GM19324 (cell line): ENCODE measurements around the gene EVA1B.
A peak's percentile ranks its signal among the peaks of the same experiment; 100 is the strongest.

Source experiments
- ATAC-seq: cut with Tn5 transposase; IDR thresholded peaks from one replicate; pipeline ENCODE4 v1.9.1; 2021; ENCODE audit warnings: mild to moderate bottlenecking, moderate library complexity; ENCODE audit not compliant: unreplicated experiment, low FRiP score

Gene EVA1B

GRCh38 chr1:36323636-36324352 is at the start of gene EVA1B:
Gene EVA1B, minus strand, starts transcription at chr1:36323645. Its CDS starts 608 bp downstream, at chr1:36323037.
- ATAC-seq, result peak; percentile 20

DNA sequence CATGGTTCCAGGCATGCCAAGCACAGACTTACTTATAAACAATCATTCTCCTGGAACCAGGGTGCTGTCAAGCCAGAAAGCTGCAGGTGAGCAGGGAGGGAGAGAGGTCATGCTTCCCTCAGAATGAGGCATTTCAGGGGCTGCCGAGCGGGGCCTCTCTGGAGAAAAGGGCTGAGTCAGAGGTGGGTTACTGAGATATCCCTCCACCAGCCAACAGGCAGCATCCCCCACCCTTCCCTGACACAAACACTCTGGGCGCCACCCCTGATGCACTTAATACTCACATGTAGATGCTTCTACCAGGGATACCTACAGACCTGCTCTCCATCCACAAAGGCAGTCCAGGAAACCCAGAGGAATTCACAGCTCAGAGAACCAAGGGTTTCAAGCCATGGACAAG is 49.2 kb upstream of the EVA1B start:
- ATAC-seq, result no peak

DNA sequence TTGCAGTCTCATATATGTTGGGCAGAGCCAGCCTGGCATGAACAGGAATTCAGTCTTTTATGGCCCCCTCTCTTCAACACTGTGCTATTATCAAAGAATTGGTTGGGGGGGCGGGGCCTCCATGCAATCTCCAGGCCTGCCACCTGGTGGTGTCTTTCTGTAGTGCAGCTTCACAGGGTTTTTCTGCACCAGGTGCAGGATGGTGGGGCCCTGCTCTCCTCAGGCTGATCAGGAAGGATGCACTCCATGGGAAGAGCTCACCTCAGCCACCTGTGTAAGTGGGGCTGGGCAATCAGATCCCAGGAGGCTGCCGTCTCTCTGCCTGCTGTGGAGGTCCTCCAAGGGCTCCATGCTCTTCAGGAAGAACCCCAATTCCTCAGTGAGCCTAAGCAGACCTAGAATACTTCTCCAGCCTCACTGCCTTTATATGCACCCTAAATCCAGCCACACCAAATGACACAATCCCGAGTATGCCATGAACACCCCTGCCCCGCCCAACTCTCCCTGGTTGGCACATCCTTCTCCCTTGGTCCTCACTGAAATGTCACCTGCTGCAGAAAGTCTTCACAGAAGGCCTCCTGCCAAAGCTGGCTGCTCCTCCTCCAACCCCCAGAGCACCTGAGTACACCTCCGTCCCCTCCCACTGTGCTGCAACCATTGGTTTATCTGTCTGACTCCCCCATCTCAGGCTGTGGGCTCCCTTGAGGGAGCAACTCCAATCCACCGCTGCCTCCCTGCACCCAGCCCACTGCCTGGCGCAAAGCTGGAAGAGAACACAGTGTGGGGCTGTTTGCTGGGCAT is 45.8 kb upstream of the EVA1B start:
- no peak for ATAC-seq

- no peak for ATAC-seq
Observed at GRCh38 chr1:36367798-36368197, 44.4 kb upstream of the EVA1B start.

GRCh38 chr1:36367066-36367465 is 43.6 kb upstream of the EVA1B start:
- ATAC-seq, result no peak

DNA sequence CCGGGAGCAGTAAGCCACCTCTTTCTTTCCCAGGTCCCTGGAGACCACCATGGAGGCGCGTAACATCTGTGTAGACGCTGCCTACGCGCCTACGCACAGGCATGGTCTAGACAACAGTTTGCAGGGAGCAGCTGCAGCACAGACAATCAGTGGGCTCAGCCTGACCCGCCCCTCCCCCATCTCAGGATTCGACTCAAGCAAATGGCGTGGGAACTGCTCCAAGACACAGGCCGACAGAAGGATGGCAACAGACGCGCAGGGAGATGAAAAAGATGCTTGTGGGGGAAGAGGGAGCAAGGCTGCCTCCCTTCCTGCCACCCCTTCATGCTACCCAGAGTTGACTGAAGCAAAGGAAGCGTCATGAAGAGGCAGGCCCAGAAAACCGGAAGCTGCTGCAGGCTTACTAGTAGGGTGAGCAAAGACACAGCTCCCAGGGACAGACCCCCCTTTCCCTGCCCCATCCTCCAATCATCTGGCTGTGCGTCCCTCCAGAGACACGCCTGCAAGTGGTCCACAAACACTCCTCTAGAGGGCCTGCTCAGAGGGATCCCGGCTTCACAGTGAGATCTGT is 42.7 kb upstream of the EVA1B start:
- no peak for ATAC-seq

DNA sequence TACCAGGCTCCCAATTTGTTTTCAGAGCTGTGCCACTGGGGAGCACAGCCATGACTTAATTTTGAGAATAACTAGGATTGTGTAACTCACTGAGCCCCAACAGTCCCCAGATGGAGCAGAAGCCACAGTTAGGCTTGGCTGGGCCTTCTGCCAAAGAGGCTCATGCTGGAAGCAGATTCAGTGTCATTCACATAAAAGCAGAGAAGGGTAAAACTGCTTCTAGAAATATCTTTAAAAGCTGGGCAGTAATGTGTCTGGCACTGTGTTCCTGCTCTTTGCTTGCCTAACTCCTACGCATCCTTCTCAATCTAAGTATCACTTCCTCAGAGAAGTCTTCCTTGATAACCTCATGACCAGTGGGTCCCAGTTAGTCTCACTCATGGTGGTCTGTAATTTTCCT is 41.9 kb upstream of the EVA1B start:
- no peak for ATAC-seq

- no peak for ATAC-seq
Observed at GRCh38 chr1:36359911-36360550, 36.6 kb upstream of the EVA1B start.

DNA sequence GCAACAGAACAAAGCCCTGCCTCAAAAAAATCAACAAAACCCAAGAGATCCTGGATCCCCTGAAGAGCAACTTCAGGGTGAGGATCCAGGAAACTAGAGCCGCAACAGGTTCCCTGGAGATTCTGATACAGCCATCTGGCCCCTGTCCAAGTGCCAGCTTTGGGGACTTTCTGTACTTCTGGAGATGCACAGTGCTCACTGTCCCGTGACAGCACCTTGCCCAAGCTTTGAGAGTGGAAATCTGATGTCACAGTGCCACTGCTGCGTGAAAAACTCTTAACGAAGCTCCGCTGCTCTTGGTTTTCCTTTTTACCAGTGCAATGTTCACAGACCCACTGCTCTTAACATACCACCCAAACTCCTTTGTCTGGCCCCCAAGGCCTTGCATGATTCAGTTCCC is 35.9 kb upstream of the EVA1B start:
- ATAC-seq, result no peak

- ATAC-seq, result no peak
Observed at GRCh38 chr1:36358514-36359084, 35.2 kb upstream of the EVA1B start.

- no peak for ATAC-seq
Observed at GRCh38 chr1:36355811-36356210, 32.4 kb upstream of the EVA1B start.

- no peak for ATAC-seq
Observed at GRCh38 chr1:36354486-36354885, 31.0 kb upstream of the EVA1B start.

GRCh38 chr1:36352910-36353878 is 29.7 kb upstream of the EVA1B start:
- ATAC-seq, result no peak

- ATAC-seq, result no peak
Observed at GRCh38 chr1:36352125-36352909, 28.9 kb upstream of the EVA1B start.

DNA sequence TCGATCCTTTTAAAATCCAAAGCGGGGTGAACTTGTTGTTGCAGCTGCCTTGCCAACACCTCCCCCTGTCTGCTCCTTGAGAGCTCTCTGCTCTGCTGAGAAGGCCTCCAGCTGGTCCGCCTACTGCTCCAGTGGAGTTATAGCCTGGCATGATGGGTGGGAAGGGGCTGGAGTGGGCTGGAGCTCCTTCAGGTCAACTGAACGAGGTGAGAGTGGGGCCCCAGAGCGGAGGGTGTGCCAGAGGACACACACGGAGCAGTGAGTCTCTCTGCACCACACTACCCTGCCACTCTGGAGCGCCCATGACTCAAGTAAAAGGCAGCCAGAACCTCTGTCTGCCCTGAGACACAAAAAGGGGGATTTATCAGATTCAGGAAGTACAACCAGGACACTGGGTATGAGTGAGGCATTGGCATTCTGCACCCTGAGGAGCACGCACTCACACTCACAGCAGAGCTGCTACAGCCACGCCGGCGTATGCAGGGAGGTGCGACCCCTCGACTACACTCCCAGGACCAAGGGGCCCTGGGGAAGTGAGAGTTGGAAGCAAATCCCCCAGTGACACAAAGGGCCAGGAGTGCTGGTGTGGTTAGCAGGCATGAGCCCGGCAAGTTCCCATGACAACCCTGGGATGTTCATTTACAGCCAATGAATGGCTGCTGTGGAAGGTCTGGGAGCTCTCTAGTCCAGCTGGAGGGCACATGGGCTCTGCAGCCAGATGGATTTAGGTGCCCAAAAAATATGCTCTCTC is 28.0 kb upstream of the EVA1B start:
- no peak for ATAC-seq

DNA sequence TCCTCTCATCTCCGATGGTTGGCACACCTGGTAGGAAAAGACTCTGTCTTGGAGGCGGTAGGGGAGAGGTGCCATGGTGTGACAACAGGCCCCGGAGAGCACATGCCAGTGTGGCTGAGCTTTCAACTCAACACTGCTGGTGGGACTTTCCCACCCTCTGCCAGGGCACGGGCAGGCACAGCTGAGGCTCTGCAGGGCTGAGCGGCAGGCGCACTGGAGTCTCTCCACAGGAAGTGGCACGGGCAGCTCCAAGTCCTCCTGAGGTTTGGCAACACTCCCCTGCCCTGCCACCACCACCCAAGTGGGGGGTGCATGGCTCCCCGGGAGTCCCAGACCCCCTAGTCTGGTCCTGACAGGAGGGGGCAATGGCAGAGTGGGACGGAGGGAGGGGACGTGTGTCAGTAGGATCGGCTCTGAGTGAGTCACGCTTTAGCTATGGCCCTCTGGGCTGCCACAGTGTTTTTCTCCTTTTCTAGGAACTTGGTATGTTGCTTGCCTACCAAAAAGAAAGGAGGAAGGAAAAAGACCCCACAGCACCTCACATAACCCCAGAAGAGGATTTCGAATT is 27.3 kb upstream of the EVA1B start:
- ATAC-seq, result no peak

GRCh38 chr1:36349839-36350238 is 26.4 kb upstream of the EVA1B start:
- no peak for ATAC-seq

- ATAC-seq, result no peak
Observed at GRCh38 chr1:36349241-36349671, 25.8 kb upstream of the EVA1B start.
